HG03571 (cell line): Measurements from ENCODE around the gene ITLN1.

ENCODE experiments used
- ATAC-seq: cut with Tn5 transposase; IDR thresholded peaks from one replicate; pipeline ENCODE4 v1.9.1; 2021; ENCODE audit not compliant: unreplicated experiment

ITLN1 gene

DNA sequence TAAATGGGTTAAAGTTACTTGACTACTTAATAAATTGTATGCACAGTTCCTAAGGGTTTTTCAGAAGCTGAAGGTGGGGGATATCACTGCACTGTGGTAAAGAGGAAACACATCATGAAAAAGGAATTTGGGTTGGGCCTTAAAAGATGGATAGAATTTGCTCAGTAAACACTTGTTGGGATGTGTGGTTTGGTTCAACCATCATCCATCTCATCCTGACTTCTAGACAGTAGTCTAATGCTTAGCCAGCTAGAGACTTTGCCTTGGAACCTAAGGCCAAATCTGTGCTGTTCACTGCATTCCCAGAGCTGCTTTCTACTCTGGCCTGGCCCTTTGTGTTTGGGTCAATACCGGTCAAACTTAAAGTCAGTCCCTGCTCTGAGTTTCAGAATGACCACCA, 58.4 kb downstream of the ITLN1 start:
- no peak for ATAC-seq
